Measurements from ENCODE around the gene C1QTNF1.
"Not testable (repeated sequence)": the region's sequence is repeated elsewhere in the genome, so short reads cannot be mapped to it uniquely, and the experiment has no call there.

C1QTNF1 gene

DNA sequence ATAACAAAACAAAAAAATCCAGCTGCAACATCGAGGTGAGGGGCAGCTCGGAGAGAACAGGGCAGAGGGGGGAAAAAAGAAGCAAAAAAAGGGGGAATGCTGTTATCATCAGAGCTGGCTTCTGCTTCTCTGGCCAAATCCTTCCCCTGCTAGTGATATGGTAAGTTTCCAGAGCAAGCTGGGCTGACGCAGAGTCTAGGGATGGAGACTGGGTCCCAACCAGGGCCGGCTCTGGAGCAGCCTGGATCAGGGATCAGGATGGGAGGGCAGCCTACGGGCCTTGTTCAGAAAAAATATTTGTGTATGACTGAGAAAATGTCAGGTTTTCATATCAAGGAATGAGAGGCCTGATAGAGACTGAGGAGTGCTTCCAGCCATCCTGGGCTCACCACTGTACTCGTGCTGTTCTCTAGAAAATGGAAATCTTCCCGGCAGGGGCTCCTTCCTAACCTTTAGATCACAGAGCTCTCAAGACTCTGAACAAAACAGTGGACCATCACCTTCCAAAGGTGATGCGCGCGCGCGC is 726 bp upstream of the C1QTNF1 start:
- no peak for DNase-seq (ENCODE audit: low read depth)

- DNase-seq (ENCODE audit: low read depth), result no peak
Observed at GRCh38 chr17:79024901-79025737, 1.1 kb downstream of the C1QTNF1 start.

DNA sequence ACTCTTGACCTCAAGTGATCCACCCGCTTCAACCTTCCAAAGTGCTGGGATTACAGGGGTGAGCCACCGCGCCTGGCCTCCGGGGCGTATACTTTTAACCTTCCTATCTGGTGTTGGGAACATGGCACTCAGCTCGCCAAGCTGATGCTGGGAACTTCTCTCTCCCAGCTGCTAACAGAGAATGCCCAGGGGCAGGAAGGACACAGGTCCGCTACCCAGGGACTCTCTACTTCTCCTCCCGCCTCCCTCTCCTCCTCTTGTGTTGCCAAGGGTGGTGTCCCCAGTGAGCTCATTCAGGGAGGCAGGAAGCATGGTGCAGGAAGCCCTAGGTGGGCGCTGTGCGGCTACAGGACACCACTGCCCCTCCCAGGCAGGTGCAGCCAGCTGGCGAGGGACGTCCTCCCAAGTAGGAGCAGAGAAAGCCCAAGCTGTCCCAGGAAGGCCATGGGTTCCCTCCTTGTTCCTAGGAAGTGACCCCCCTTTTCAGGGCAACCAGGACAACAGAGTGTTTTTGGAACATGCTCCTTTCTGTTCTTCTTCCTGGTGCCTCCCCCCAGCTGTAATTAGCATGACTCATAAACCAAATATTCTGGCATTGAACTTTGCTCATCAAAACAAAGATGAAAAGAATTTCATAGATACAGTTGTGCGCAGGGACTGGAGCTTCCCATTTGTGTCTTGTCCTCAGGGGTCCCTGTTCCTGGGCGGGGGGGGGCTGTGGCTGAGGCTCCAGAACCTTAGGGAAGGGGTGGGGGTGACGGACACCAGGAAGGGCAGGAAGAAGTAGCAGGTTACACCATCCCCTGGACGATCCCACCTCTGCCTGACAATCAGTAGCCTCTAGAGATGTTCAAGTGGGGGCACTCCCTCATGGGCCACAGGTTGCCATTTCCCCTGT is 2.7 kb downstream of the C1QTNF1 start:
- DNase-seq (ENCODE audit: low read depth), result no peak

- no peak for DNase-seq (ENCODE audit: low read depth)
Observed at GRCh38 chr17:79027274-79027924, 3.4 kb downstream of the C1QTNF1 start.

GRCh38 chr17:79027925-79028491 is 4.0 kb downstream of the C1QTNF1 start:
- DNase-seq (ENCODE audit: low read depth), result no peak

DNA sequence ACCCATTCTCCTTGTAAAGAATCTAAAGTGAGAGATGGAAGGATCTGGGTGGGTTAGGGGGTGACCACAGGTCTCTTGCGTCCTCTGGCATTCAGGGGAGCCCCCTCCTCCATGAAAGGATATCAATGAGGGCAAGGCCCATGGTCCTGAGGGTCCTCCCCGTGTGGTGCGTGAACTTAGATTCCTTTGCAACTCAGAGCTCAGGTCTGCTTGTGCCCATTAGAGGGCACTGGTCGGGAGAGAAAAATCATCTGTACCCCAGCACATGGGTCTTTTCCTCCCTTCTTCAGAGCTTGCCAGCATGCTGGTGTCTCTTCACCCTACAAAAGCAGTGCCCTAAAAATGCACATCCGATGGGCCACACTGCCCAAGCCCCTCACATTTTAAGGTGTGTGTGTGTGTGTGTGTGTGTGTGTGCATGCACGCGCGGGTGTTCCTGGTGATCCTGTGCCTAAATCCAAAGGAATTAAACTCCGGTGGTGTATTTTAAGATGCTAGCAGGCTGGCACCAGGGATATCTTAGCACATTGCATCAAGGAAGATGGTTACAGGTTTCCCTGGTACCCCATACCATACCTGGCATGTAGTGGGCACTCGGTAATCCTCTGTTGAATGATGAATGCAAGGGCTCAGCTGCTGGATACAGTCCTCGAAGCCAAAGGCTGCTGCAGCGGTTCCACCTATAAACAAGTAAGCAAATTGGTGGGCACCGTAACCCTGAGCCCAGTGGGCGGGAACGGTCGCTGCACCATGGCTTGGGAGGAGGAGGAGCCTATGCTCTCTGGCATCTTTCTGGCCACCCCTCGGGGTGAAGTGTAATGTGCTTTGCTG is 4.7 kb downstream of the C1QTNF1 start:
- no peak for DNase-seq (ENCODE audit: low read depth)

DNA sequence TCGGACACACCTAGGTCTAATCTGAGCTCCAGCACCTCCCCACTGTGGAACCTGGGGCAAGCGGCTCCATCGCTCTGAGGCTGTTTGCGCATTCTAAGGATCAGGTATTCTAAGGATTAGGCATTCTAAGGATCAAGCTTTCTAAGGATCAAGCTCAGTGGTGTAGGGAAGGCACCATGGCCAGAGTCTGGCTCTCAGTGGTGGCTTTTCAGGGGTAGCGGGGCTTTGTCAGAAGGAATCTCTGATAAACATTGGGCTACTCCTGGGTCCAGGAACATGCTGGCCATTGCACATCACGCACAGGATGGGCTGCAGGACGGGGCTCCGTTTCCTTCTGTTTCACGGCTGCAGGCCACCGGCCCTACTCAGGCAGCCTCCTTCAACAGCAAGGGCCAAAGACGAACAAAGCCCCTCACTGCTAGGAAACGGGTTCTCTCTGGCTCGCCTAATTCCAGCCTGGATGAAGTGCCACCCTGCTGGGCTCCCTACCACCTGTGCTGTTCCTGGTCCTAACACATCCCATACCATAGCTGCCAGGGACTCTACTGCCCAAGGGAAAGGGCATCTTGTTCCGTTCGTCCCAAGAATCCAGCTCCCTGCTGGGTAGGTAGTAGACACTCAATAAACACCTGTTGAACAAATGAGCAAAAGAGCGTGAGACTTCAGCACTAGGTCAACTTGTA is 5.5 kb downstream of the C1QTNF1 start:
- no peak for DNase-seq (ENCODE audit: low read depth)

- DNase-seq (ENCODE audit: low read depth), result not testable (repeated sequence)
Observed at GRCh38 chr17:79030636-79031035, 6.7 kb downstream of the C1QTNF1 start.

GRCh38 chr17:79031996-79032875 is 8.3 kb downstream of the C1QTNF1 start:
- DNase-seq (ENCODE audit: low read depth), result no peak

DNA sequence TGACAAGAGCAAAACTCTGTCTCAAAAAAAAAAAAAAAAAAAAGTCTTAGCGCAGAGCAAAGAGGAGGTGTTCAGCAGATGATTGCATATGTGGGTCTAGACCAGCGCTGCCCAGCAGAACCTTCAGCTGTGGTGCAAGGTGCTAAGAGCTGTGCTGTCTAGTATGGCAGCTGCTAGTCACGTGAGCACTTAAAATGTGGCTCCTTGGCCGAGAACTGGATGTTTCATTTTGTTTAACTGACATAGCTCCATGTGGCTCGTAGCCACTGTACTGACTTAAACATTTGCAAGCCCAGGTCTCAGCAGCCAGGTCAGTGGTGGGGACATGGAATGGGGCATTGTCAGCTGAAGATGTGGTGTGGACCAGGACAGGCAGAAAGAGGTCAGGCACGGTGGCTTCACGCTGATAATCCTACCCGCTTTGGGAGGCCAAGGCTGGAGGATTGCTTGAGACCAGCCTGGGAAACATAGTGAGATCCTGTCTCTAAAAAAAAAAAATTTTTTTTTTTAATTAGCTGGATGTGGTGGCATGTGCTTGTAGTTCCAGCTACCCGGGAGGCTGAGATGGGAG is 9.2 kb downstream of the C1QTNF1 start:
- no peak for DNase-seq (ENCODE audit: low read depth)

DNA sequence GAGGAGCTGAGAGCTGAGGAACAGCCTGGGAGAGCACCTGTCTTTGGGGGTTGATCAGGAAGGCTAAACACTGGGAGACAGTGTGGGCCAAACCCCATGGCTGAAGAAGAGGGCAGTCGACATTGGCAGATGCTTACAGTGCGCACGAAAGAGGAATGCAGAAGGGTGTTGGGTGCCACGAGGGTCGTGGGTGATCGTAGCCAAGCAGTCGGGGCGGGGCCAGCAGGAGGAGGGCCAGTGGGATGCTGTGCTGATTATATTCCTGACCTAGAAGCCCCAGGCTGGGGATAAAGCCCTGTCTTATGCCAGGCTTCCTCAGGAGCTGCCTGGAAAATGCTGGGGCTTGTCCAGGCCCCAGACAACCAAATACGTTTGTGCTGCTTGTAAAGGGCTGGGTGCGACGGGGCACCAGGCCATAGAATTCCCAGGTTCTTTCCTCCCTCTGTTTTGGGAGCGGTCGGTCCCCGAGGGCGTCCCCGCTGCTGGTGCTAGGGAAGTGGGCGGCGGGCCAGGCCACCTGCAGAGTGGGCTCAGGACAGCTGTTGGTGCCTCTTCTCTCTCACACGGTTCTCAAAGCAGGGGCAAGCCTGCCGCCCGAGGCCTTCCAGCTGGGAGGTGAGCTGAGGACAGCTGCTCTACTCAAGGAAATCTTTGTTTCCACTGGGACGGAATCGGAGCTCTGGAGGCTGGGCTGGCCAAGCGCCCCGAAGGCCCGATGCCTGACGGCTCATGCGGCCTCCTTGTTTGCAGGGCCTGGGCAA is 10.0 kb downstream of the C1QTNF1 start:
- DNase-seq (ENCODE audit: low read depth), result no peak

DNA sequence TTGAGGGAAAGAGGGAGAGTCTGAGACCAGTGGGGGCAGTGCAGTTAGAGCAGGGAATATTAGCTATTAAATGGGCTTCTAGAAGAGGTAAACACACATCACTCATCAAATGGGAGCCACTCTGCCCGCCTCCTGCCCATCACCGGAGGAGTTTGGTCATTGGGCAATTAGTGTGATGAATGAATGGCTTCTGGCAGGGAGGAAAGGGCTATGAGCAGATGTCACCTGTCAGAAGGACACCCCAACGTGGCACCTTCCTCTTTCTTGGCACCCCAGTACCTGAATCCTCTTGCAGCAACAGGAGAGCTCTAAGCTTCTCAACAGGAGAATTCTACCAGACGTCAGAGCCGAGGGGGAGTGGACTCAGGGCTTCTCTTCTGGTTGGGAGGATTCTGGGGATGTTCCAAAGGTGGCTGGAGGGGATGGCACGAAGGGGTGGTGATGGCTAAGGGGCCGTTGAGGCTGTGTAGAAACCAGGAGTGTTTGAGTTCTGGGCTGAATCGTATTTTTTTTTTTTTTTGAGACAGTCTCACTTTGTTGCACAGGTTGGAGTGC is 11.0 kb downstream of the C1QTNF1 start:
- no peak for DNase-seq (ENCODE audit: low read depth)

DNA sequence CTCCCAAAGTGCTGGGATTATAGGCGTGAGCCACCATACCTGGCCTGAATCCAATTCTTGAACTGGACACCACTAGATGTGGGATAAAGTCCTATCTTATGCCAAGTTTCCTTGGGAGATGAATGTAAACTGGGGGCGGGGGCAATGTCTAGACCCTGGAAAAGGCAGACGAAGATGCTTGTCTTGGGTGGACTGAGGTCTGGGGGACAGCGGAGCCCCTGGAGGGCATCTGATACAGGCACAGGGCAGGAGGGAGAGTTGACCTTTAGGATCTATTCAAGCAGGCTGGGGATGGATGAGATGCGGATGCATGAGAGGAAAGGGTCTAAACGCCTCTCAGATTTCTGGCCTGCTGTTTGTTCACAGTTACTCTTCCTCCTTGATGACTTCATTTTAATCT is 11.7 kb downstream of the C1QTNF1 start:
- DNase-seq (ENCODE audit: low read depth), result no peak

DNA sequence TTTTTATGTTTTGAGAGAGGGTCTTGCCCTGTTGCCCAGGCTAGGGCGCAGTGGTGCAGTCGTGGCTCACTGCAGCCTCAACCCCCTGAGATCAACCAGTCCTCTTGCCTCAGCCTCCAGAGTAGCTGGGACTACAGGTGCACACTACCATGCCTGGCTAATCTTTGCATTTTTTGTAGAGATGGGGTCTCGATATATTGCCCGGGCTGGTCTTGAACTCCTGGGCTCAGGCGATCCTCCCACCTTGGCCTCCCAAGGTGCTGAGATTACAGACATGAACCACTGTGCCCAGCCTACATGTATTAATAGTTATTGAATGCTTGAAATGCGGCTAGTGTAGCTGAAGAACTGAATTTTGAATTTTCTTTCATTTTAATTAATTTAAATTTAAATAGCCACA is 12.2 kb downstream of the C1QTNF1 start:
- DNase-seq (ENCODE audit: low read depth), result no peak

GRCh38 chr17:79036596-79036995 is 12.6 kb downstream of the C1QTNF1 start:
- no peak for DNase-seq (ENCODE audit: low read depth)

DNA sequence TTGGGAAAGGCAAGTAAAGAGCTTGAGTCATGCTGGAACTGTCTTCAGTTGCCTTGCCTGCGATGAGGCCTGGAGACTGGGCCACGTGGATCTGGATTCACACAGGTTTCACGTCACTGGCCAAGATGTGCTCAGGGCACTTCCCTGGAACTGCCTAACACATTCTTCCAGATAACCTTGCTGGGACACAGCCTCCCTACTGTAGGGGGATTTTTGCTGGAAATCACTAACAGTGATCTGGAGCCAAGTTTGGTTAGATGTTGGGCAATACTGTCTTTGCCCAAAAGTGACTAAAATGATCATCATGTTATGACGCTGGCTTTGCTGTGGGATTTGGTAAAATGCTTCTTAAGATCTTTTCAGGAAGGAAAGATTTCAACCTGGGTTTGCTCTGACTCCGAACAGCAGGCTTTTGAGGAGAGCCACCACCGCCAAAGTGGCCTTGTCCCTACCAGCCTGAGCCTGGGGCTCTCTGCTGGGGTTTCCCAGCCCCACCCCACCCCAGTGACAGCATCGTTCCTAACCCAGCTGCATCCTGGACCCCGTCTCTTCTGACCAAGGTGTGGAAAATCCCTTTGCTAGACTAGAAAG is 14.7 kb downstream of the C1QTNF1 start:
- DNase-seq (ENCODE audit: low read depth), result no peak

GRCh38 chr17:79039171-79039570 is 15.2 kb downstream of the C1QTNF1 start:
- no peak for DNase-seq (ENCODE audit: low read depth)

DNA sequence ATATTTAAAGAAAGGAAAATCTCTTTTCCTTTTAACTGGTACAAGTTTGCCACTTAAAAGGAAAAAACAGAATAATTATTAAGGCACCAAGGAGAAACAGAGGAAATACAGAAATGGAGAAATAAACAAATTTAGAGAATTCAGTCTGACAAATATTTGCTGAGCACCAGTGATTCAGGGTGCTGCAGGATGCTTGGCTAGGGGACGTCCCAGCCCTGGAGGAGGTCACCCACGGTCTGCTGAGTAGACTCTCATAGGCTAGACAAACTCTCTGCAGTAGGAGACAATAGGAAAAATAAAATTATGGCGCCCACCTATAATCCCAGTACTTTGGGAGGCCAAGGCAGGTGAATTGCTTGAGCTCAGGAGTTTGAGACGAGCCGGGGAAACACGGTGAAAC is 15.9 kb downstream of the C1QTNF1 start:
- DNase-seq (ENCODE audit: low read depth), result no peak

Measured in stimulated activated CD8-positive, alpha-beta memory T cell treated with anti-CD3 and anti-CD28 coated beads, Interleukin-4, amount 100 ng/mL, for 24 hours (primary cell).